ENCODE results near the gene MEIS3.
A peak's percentile ranks its signal among the peaks of the same experiment; 100 is the strongest.

MEIS3 gene

GRCh38 chr19:47450478-47450877, 31.2 kb upstream of the MEIS3 start:
- DNase-seq = no peak
- H2AK5ac ChIP-seq (ENCODE audit: low read length, severe bottlenecking) = no peak overlapping the region
- no peak overlapping the region for H3K4me2 ChIP-seq (ENCODE audit: low read length, poor library complexity, severe bottlenecking)
- no peak overlapping the region for H3K23ac ChIP-seq (ENCODE audit: low read length in 2 of 2)
- H3K36me3 ChIP-seq (ENCODE audit: control insufficient read depth in 1 of 2, insufficient read depth in 2 of 2, low read depth in 1 of 2, low read length in 2 of 2) = no peaks in the 10 kb centered on the region
- H2BK12ac ChIP-seq (ENCODE audit: low read length in 2 of 2) = no peak overlapping the region
- no peak overlapping the region for H3K18ac ChIP-seq (ENCODE audit: low read depth in 1 of 2, low read length in 2 of 2)
- no peak overlapping the region for H4K91ac ChIP-seq (ENCODE audit: low read length)
- H3K14ac ChIP-seq (ENCODE audit: low read length in 2 of 2) = no peak overlapping the region
- H3K27me3 ChIP-seq (ENCODE audit: control insufficient read depth in 1 of 2, insufficient read depth in 1 of 2, low read length in 2 of 2) = peaks cover 55 to 87% of the 10 kb centered on the region in 2 experiments
- H3K4ac ChIP-seq (ENCODE audit: low read depth in 1 of 2, low read length in 2 of 2) = no peak overlapping the region
- no peak overlapping the region for H3K27ac ChIP-seq (ENCODE audit: low read length, poor library complexity, severe bottlenecking)
- peaks cover 20% of the 10 kb centered on the region for H3K4me1 ChIP-seq (ENCODE audit: control insufficient read depth, insufficient read depth, low read depth, low read length)
- H3K4me3 ChIP-seq (ENCODE audit: insufficient read depth in 1 of 2, low read depth in 1 of 2, low read length in 2 of 2) = no peak overlapping the region
- H2BK5ac ChIP-seq (ENCODE audit: low read depth, low read length, poor library complexity, severe bottlenecking) = no peak overlapping the region
- no peak overlapping the region for H2BK120ac ChIP-seq (ENCODE audit: low read depth, low read length)
- no peak overlapping the region for H3K9ac ChIP-seq (ENCODE audit: low read length)
- H4K8ac ChIP-seq (ENCODE audit: low read length) = no peak overlapping the region
- no peak overlapping the region for H2AFZ ChIP-seq (ENCODE audit: low read depth, low read length)
- H2BK15ac ChIP-seq (ENCODE audit: low read depth, poor library complexity, severe bottlenecking) = no peak overlapping the region
- WGBS = 64% methylated on average over 6 of the region's 7 CpGs
- H3K9me3 ChIP-seq (ENCODE audit: control insufficient read depth, low read length) = peaks cover 7% of the 10 kb centered on the region
- H3K79me1 ChIP-seq (replicated peaks; ENCODE audit: low read length, poor library complexity, severe bottlenecking) = no peaks in the 10 kb centered on the region

GRCh38 chr19:47448360-47448727, 29.0 kb upstream of the MEIS3 start:
- no peak overlapping the region for H3K4me3 ChIP-seq (ENCODE audit: insufficient read depth in 1 of 2, low read depth in 1 of 2, low read length in 2 of 2)
- peak overlapping the region in 1 of 2 experiments; percentile 18 for H3K23ac ChIP-seq (ENCODE audit: low read length in 2 of 2)
- H2BK15ac ChIP-seq (ENCODE audit: low read depth, poor library complexity, severe bottlenecking) = no peak overlapping the region
- no peaks in the 10 kb centered on the region for H3K79me1 ChIP-seq (replicated peaks; ENCODE audit: low read length, poor library complexity, severe bottlenecking)
- no peak overlapping the region for H2BK120ac ChIP-seq (ENCODE audit: low read depth, low read length)
- no peak overlapping the region for H2AK5ac ChIP-seq (ENCODE audit: low read length, severe bottlenecking)
- no peak overlapping the region for H3K9ac ChIP-seq (ENCODE audit: low read length)
- H3K27ac ChIP-seq (ENCODE audit: low read length, poor library complexity, severe bottlenecking) = no peak overlapping the region
- DNase-seq = no peak
- no peak overlapping the region for H4K8ac ChIP-seq (ENCODE audit: low read length)
- no peak overlapping the region for H2AFZ ChIP-seq (ENCODE audit: low read depth, low read length)
- no peak overlapping the region for H3K4me2 ChIP-seq (ENCODE audit: low read length, poor library complexity, severe bottlenecking)
- peaks cover 70 to 88% of the 10 kb centered on the region in 2 experiments for H3K27me3 ChIP-seq (ENCODE audit: control insufficient read depth in 1 of 2, insufficient read depth in 1 of 2, low read length in 2 of 2)
- whole genome bisulfite sequencing = 37% methylated on average over 9 of the region's 9 CpGs
- H3K4me1 ChIP-seq (ENCODE audit: control insufficient read depth, insufficient read depth, low read depth, low read length) = peaks cover 20% of the 10 kb centered on the region
- H3K18ac ChIP-seq (ENCODE audit: low read depth in 1 of 2, low read length in 2 of 2) = no peak overlapping the region
- H4K91ac ChIP-seq (ENCODE audit: low read length) = no peak overlapping the region
- no peak overlapping the region for H2BK12ac ChIP-seq (ENCODE audit: low read length in 2 of 2)
- H3K36me3 ChIP-seq (ENCODE audit: control insufficient read depth in 1 of 2, insufficient read depth in 2 of 2, low read depth in 1 of 2, low read length in 2 of 2) = no peaks in the 10 kb centered on the region
- no peak overlapping the region for H2BK5ac ChIP-seq (ENCODE audit: low read depth, low read length, poor library complexity, severe bottlenecking)
- no peaks in the 10 kb centered on the region for H3K9me3 ChIP-seq (ENCODE audit: control insufficient read depth, low read length)
- H3K14ac ChIP-seq (ENCODE audit: low read length in 2 of 2) = no peak overlapping the region
- H3K4ac ChIP-seq (ENCODE audit: low read depth in 1 of 2, low read length in 2 of 2) = no peak overlapping the region

GRCh38 chr19:47447470-47448359, 28.4 kb upstream of the MEIS3 start:
- no peak overlapping the region for H2AK5ac ChIP-seq (ENCODE audit: low read length, severe bottlenecking)
- H2AFZ ChIP-seq (ENCODE audit: low read depth, low read length) = no peak overlapping the region
- no peak overlapping the region for H3K27ac ChIP-seq (ENCODE audit: low read length, poor library complexity, severe bottlenecking)
- peaks cover 77 to 88% of the 10 kb centered on the region in 2 experiments for H3K27me3 ChIP-seq (ENCODE audit: control insufficient read depth in 1 of 2, insufficient read depth in 1 of 2, low read length in 2 of 2)
- H3K4me1 ChIP-seq (ENCODE audit: control insufficient read depth, insufficient read depth, low read depth, low read length) = peaks cover 20% of the 10 kb centered on the region
- peak; percentile 64 for DNase-seq
- peak overlapping the region; percentile 74 for H4K91ac ChIP-seq (ENCODE audit: low read length)
- H3K9me3 ChIP-seq (ENCODE audit: control insufficient read depth, low read length) = no peaks in the 10 kb centered on the region
- H3K18ac ChIP-seq (ENCODE audit: low read depth in 1 of 2, low read length in 2 of 2) = peak overlapping the region in 1 of 2 experiments; percentile 69
- H3K14ac ChIP-seq (ENCODE audit: low read length in 2 of 2) = no peak overlapping the region
- WGBS = 8% methylated on average over 78 of the region's 95 CpGs
- no peaks in the 10 kb centered on the region for H3K79me1 ChIP-seq (replicated peaks; ENCODE audit: low read length, poor library complexity, severe bottlenecking)
- no peak overlapping the region for H2BK5ac ChIP-seq (ENCODE audit: low read depth, low read length, poor library complexity, severe bottlenecking)
- H4K8ac ChIP-seq (ENCODE audit: low read length) = no peak overlapping the region
- no peak overlapping the region for H3K4me3 ChIP-seq (ENCODE audit: insufficient read depth in 1 of 2, low read depth in 1 of 2, low read length in 2 of 2)
- H3K23ac ChIP-seq (ENCODE audit: low read length in 2 of 2) = peak overlapping the region in 1 of 2 experiments; percentile 73
- no peak overlapping the region for H2BK120ac ChIP-seq (ENCODE audit: low read depth, low read length)
- H3K9ac ChIP-seq (ENCODE audit: low read length) = no peak overlapping the region
- no peaks in the 10 kb centered on the region for H3K36me3 ChIP-seq (ENCODE audit: control insufficient read depth in 1 of 2, insufficient read depth in 2 of 2, low read depth in 1 of 2, low read length in 2 of 2)
- no peak overlapping the region for H2BK15ac ChIP-seq (ENCODE audit: low read depth, poor library complexity, severe bottlenecking)
- H2BK12ac ChIP-seq (ENCODE audit: low read length in 2 of 2) = no peak overlapping the region
- no peak overlapping the region for H3K4me2 ChIP-seq (ENCODE audit: low read length, poor library complexity, severe bottlenecking)
- no peak overlapping the region for H3K4ac ChIP-seq (ENCODE audit: low read depth in 1 of 2, low read length in 2 of 2)

- Histone ChIP-seq H3K4me1 (ENCODE audit: control insufficient read depth, insufficient read depth, low read depth, low read length) (peaks cover 20% of the 10 kb centered on the region), H4K8ac (ENCODE audit: low read length) (no peak overlapping the region), H3K18ac (ENCODE audit: low read depth in 1 of 2, low read length in 2 of 2) (peak overlapping the region in 1 of 2 experiments; percentile 54), H3K79me1 (replicated peaks; ENCODE audit: low read length, poor library complexity, severe bottlenecking) (no peaks in the 10 kb centered on the region), H3K23ac (ENCODE audit: low read length in 2 of 2) (no peak overlapping the region), H3K4me3 (ENCODE audit: insufficient read depth in 1 of 2, low read depth in 1 of 2, low read length in 2 of 2) (no peak overlapping the region), H3K9me3 (ENCODE audit: control insufficient read depth, low read length) (no peaks in the 10 kb centered on the region), H2BK5ac (ENCODE audit: low read depth, low read length, poor library complexity, severe bottlenecking) (no peak overlapping the region), H3K4ac (ENCODE audit: low read depth in 1 of 2, low read length in 2 of 2) (no peak overlapping the region), H2AFZ (ENCODE audit: low read depth, low read length) (no peak overlapping the region), H3K4me2 (ENCODE audit: low read length, poor library complexity, severe bottlenecking) (no peak overlapping the region), H4K91ac (ENCODE audit: low read length) (no peak overlapping the region), H2BK15ac (ENCODE audit: low read depth, poor library complexity, severe bottlenecking) (no peak overlapping the region), H2BK120ac (ENCODE audit: low read depth, low read length) (no peak overlapping the region), H3K9ac (ENCODE audit: low read length) (no peak overlapping the region), H2AK5ac (ENCODE audit: low read length, severe bottlenecking) (no peak overlapping the region), H3K27ac (ENCODE audit: low read length, poor library complexity, severe bottlenecking) (no peak overlapping the region), H2BK12ac (ENCODE audit: low read length in 2 of 2) (no peak overlapping the region), H3K27me3 (ENCODE audit: control insufficient read depth in 1 of 2, insufficient read depth in 1 of 2, low read length in 2 of 2) (peaks cover 84 to 94% of the 10 kb centered on the region in 2 experiments), H3K14ac (ENCODE audit: low read length in 2 of 2) (no peak overlapping the region), H3K36me3 (ENCODE audit: control insufficient read depth in 1 of 2, insufficient read depth in 2 of 2, low read depth in 1 of 2, low read length in 2 of 2) (no peaks in the 10 kb centered on the region)
- peak; percentile 29 for DNase-seq
- WGBS = 11% methylated on average over 23 of the region's 28 CpGs
Measured at GRCh38 chr19:47446534-47447469, 27.5 kb upstream of the MEIS3 start.

All from mesenchymal stem cell (in vitro differentiated cells and primary cell).